Suprapubic skin (tissue), 4 donors: ENCODE data around the gene KRT77. TPM values are rescaled to one million over a fixed set of nuclear protein-coding genes. Genes with fewer than 3 reads are reported as not detected.

Experiments used
- DNase-seq, 2 donors: peaks; one replicate each; pipeline ENCODE4 v3.0.0-alpha.2; 2019; ENCODE audit warnings: low spot score in 2 of 2
- H3K27ac ChIP-seq: fragments of 200-600 bp; sonication (generic); one replicate; pipeline ENCODE4 v1.5.1; 2019
- H3K27me3 ChIP-seq: fragments of 200-600 bp; sonication (generic); one replicate; pipeline ENCODE4 v1.5.1; 2019
- H3K36me3 ChIP-seq: fragments of 200-600 bp; sonication (generic); one replicate; pipeline ENCODE4 v1.5.1; 2019
- H3K4me1 ChIP-seq: fragments of 200-600 bp; sonication (generic); one replicate; pipeline ENCODE4 v1.5.1; 2019
- H3K4me3 ChIP-seq: fragments of 200-600 bp; sonication (generic); one replicate; pipeline ENCODE4 v1.5.1; 2019; ENCODE audit warnings: mild to moderate bottlenecking
- H3K9me3 ChIP-seq: fragments of 200-600 bp; sonication (generic); one replicate; pipeline ENCODE4 v1.5.1; 2019
- EP300 ChIP-seq: sonication (generic); formaldehyde crosslinking; IDR thresholded peaks from one replicate; pipeline ENCODE4 v1.6.1; 2017; ENCODE audit warnings: antibody characterized with exemption
- POLR2A ChIP-seq, 2 donors: fragments of 450-650 bp; IDR thresholded peaks; one replicate each; pipeline ENCODE4 v1.6.1; 2017; ENCODE audit warnings: antibody characterized with exemption in 2 of 2, mild to moderate bottlenecking in 2 of 2, moderate library complexity in 2 of 2
- POLR2AphosphoS5 ChIP-seq, 3 donors: sonication (generic); formaldehyde crosslinking; IDR thresholded peaks; one replicate each; pipeline ENCODE4 v1.6.1; 2017; ENCODE audit warnings: antibody characterized with exemption in 3 of 3
- WGBS: methylation state at CpG from one replicate; pipeline ENCODE4 v1.1.5; 2018; 5-methylcytosine and 5-hydroxymethylcytosine counted together
- total RNA-seq, 4 donors: library from RNA; depleted of rRNA; stranded (reverse); fragments of >200 nt; gene quantifications; one replicate each; pipeline ENCODE4 v1.1.0, GENCODE V29; 2016
- TF ChIP-seq, protein P1 (sequence below), 2 donors: fragments of 200-600 bp in 1 of 2; fragments of 450-650 bp in 1 of 2; sonication (generic) in 1 of 2; IDR thresholded peaks; one replicate each; pipeline ENCODE4 v1.5.1; 2016 to 2019; ENCODE audit warnings: antibody characterized with exemption in 2 of 2, mild to moderate bottlenecking in 1 of 2, moderate library complexity in 1 of 2

Gene KRT77
- total RNA-seq, 4 donors from 2014 or later = 146 to 424 (median 275) TPM

- peak overlapping the region; percentile 66 for H3K27ac ChIP-seq
- WGBS = 69% methylated on average over 2 of the region's 2 CpGs
- TF ChIP-seq POLR2A (IDR thresholded peaks at IDR 0.05) = no peak
- TF ChIP-seq, protein P1, sequence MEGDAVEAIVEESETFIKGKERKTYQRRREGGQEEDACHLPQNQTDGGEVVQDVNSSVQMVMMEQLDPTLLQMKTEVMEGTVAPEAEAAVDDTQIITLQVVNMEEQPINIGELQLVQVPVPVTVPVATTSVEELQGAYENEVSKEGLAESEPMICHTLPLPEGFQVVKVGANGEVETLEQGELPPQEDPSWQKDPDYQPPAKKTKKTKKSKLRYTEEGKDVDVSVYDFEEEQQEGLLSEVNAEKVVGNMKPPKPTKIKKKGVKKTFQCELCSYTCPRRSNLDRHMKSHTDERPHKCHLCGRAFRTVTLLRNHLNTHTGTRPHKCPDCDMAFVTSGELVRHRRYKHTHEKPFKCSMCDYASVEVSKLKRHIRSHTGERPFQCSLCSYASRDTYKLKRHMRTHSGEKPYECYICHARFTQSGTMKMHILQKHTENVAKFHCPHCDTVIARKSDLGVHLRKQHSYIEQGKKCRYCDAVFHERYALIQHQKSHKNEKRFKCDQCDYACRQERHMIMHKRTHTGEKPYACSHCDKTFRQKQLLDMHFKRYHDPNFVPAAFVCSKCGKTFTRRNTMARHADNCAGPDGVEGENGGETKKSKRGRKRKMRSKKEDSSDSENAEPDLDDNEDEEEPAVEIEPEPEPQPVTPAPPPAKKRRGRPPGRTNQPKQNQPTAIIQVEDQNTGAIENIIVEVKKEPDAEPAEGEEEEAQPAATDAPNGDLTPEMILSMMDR (IDR thresholded peaks at IDR 0.05) = no peak
- TF ChIP-seq POLR2AphosphoS5 (IDR thresholded peaks at IDR 0.05) = no peak
- TF ChIP-seq EP300 = no peak
Measured at GRCh38 chr12:52699960-52700359, 3.4 kb downstream of the KRT77 start.

DNA sequence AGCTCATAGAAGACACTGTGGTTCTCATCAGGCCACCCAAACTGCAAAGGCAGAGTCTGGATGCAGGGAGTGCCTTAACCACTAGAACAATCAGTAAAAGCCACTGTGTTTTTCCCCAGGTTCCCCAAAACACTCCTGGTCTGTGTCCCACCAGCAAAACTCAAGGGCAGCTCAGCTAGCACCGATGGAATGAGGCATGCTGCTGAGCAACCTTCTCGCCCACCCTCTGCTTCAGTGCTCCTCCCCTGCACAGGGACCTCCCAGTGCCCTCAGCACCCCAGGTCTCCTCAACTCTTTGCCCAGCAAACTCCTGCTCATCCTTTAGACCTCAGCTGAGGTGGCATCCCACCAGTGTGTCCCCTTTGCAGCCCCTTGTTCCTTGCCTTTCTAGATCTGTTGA, 4.0 kb downstream of the KRT77 start:
- Histone ChIP-seq H3K27me3 (peaks cover 6% of the 10 kb centered on the region), H3K4me1 (peaks cover 21% of the 10 kb centered on the region), H3K36me3 (no peaks in the 10 kb centered on the region), H3K4me3 (no peak overlapping the region), H3K27ac (peak overlapping the region; percentile 66), H3K9me3 (no peaks in the 10 kb centered on the region)
- DNase-seq = no peak
- TF ChIP-seq EP300 (no peak), POLR2A (IDR thresholded peaks at IDR 0.05) (no peak), POLR2AphosphoS5 (IDR thresholded peaks at IDR 0.05) (no peak)
- TF ChIP-seq, protein P1 (IDR thresholded peaks at IDR 0.05) = no peak
- 64% methylated on average over 2 of the region's 2 CpGs for WGBS

More at GRCh38 chr12:52699960-52700359, 3.4 kb downstream of the KRT77 start:
- no peak overlapping the region for H3K4me3 ChIP-seq
- no peaks in the 10 kb centered on the region for H3K36me3 ChIP-seq
- no peak for DNase-seq
- no peaks in the 10 kb centered on the region for H3K9me3 ChIP-seq
- peaks cover 21% of the 10 kb centered on the region for H3K4me1 ChIP-seq
- peaks cover 6% of the 10 kb centered on the region for H3K27me3 ChIP-seq

DNA sequence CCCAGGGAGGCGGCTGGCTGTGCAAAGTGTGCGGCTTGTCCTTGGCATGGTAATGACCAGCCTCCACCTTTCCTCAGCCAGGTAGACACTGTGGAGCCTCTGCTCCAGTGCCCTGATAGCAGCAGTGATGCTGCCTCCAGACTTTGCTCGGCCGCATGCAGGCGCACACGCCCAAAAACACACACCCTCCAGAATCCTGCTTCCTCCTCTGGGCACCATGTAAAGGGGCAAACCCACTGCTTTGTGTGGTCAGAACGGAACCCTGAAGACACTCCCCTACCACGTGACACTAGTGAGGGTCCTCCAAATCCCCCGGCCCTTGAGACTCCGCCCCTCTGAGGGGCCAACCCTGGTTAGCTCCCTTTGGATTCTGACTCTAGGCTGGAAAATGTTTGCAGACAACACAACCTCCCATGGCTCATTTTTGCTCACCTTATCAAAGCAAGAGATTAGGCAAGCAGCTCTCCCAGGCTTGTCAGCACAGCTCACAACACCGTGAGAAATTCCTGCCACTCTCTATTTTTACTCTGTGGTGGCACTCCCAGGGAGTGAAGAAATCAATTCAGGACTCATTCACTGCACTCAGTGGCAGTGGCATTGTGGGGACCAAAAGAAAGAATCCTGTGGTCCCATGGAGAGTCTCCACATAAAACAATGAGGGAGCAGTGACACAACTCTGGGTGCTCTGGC, 4.5 kb downstream of the KRT77 start:
- Histone ChIP-seq H3K4me3 (no peak overlapping the region), H3K27ac (peak overlapping the region; percentile 66), H3K36me3 (no peaks in the 10 kb centered on the region), H3K4me1 (peaks cover 21% of the 10 kb centered on the region), H3K27me3 (peaks cover 6% of the 10 kb centered on the region), H3K9me3 (no peaks in the 10 kb centered on the region)
- TF ChIP-seq POLR2A (IDR thresholded peaks at IDR 0.05) (no peak), POLR2AphosphoS5 (IDR thresholded peaks at IDR 0.05) (no peak), EP300 (no peak)
- TF ChIP-seq, protein P1 (IDR thresholded peaks at IDR 0.05) = no peak
- 33% methylated on average over 8 of the region's 11 CpGs for WGBS
- DNase-seq = no peak

DNA sequence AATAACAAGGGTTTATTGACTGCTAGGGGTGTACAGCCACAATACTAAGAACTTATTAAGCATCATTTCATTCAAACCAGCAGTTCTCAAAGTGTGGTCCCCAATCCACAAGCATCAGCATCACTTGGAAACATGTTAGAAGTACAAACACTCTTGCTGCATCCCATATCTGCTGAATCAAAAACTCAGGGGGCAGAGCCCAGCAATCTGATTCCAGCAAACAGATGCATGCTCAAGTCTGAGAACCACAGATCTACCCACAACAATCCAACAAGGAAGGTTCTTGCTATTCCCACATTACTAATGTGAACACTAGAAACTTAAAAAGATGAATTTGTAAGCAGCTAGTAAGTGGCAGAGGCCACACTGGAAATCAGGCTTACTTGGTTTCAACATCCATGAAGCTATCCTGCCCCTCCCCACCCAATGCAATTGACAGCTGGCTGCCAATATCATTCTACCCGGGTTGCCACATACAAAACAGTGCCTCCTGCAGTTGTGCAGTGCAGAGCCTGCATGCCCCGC, 6.2 kb downstream of the KRT77 start:
- TF ChIP-seq POLR2A (IDR thresholded peaks at IDR 0.05) (no peak), EP300 (no peak), POLR2AphosphoS5 (IDR thresholded peaks at IDR 0.05) (no peak)
- TF ChIP-seq, protein P1 (IDR thresholded peaks at IDR 0.05) = no peak
- WGBS = 51% methylated on average over 2 of the region's 2 CpGs
- H3K27me3 ChIP-seq = peaks cover 10% of the 10 kb centered on the region

DNA sequence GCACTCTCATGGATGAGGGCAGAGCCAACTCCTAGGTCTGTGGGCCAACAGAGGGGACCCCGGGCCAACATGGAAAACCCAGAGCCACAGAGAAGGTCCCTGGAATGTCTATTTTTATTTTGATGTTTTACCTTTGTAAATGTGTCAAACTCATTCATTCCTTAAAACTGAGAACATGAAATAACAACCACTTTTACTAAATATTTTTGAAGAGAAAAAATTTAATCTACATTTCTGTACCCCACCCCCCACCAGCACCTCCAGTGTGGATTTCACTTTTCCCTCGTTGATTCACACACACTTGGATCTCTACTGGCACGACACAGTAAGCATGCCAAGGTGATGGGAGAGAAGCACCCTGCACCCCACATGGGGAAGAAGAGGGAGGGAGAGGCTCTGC, 6.7 kb downstream of the KRT77 start:
- Histone ChIP-seq H3K27me3 (peaks cover 6% of the 10 kb centered on the region), H3K36me3 (no peaks in the 10 kb centered on the region), H3K4me1 (peaks cover 21% of the 10 kb centered on the region), H3K27ac (no peak overlapping the region), H3K9me3 (no peaks in the 10 kb centered on the region), H3K4me3 (no peak overlapping the region)
- no peak for DNase-seq
- TF ChIP-seq POLR2A (IDR thresholded peaks at IDR 0.05) (no peak), POLR2AphosphoS5 (IDR thresholded peaks at IDR 0.05) (no peak), EP300 (no peak)
- TF ChIP-seq, protein P1 (IDR thresholded peaks at IDR 0.05) = no peak
- WGBS = 66% methylated on average over 3 of the region's 3 CpGs

More for the DNA sequence above, 6.2 kb downstream of the KRT77 start:
- no peak overlapping the region for H3K4me3 ChIP-seq
- H3K36me3 ChIP-seq = no peaks in the 10 kb centered on the region
- H3K4me1 ChIP-seq = peaks cover 21% of the 10 kb centered on the region
- no peak overlapping the region for H3K27ac ChIP-seq
- no peak for DNase-seq
- no peaks in the 10 kb centered on the region for H3K9me3 ChIP-seq
